GM12878 (cell line): ENCODE results near the gene NKTR. TPM values are rescaled to one million over a fixed set of nuclear protein-coding genes. Genes with fewer than 3 reads are reported as not detected.
A peak's percentile ranks its signal among the peaks of the same experiment; 100 is the strongest.

ENCODE experiments used
- ATAC-seq: fragments of 200-7000 bp; cut with Tn5 transposase; 3 replicates; pipeline ENCODE4 v1.9.1; 2020; ENCODE audit warnings: mild to moderate bottlenecking, moderate library complexity
- BruUV-seq: library from RNA; stranded (reverse); fragments of 400-500 nt; replicated peaks from 2 replicates; lab custom pipeline; 2021; lab: Mats Ljungman, UMichigan
- CTCF ChIA-PET: fragments of 300-600 bp; sonication (Branson Sonifier 250); formaldehyde crosslinking; extraction: SDS; loops from one replicate; lab custom pipeline; 2021; ENCODE audit warnings: inconsistent platforms; lab: Yijun Ruan, JAX
- POLR2A ChIA-PET: fragments of 350-600 bp; formaldehyde crosslinking; extraction: SDS; loops from one replicate; lab custom pipeline; 2021; ENCODE audit warnings: inconsistent platforms; lab: Charles Lee
- RAD21 ChIA-PET: fragments of 300-600 bp; sonication (Branson Sonifier 250); formaldehyde crosslinking; loops from one replicate; lab custom pipeline; 2023; ENCODE audit warnings: antibody characterized with exemption; ENCODE audit not compliant: unreplicated experiment; lab: Charles Lee
- SMC1A ChIA-PET: fragments of 300-600 bp; sonication (Branson Sonifier 250); formaldehyde crosslinking; loops from one replicate; lab custom pipeline; 2023; ENCODE audit not compliant: unreplicated experiment, uncharacterized antibody; lab: Charles Lee
- DNase-seq: peaks from one replicate; pipeline ENCODE4 v3.0.0-alpha.2; 2011; ENCODE audit warnings: low read depth, low spot score
- FAIRE-seq: peaks from 3 replicates; lab custom pipeline; 2011; peaks lifted over from hg19 to GRCh38; lab: Jason Lieb, UNC
- H2AFZ ChIP-seq: 2 replicates; pipeline ENCODE4 v1.6.0; 2011; ENCODE audit warnings: low read depth, low read length, control low read depth; ENCODE audit not compliant: control insufficient read depth
- H3K27ac ChIP-seq: 2 replicates; pipeline ENCODE4 v1.5.1; 2011; ENCODE audit warnings: control low read depth; ENCODE audit not compliant: control insufficient read depth, insufficient read depth
- H3K27me3 ChIP-seq, 2 experiments: replicated peaks in 1 of 2; 2 replicates each; pipeline versions ENCODE4 v1.6.0 to v1.6.1; 2011; ENCODE audit warnings: low read length in 1 of 2; ENCODE audit not compliant: control insufficient read depth in 2 of 2, insufficient read depth in 2 of 2
- H3K36me3 ChIP-seq, 2 experiments: 2 replicates each; pipeline ENCODE4 v1.5.1; 2011; ENCODE audit warnings: low read length in 1 of 2; ENCODE audit not compliant: control insufficient read depth in 2 of 2, insufficient read depth in 2 of 2
- H3K4me1 ChIP-seq: 2 replicates; pipeline ENCODE4 v1.6.1; 2011; ENCODE audit warnings: mild to moderate bottlenecking, low read length, moderate library complexity, mixed read lengths; ENCODE audit not compliant: control insufficient read depth, insufficient read depth
- H3K4me2 ChIP-seq: 2 replicates; pipeline ENCODE4 v1.6.0; 2011; ENCODE audit warnings: control low read depth; ENCODE audit not compliant: control insufficient read depth, insufficient read depth
- H3K4me3 ChIP-seq: fragments of 200-600 bp; sonication (generic); 2 replicates; pipeline ENCODE4 v1.5.1; 2016
- H3K79me2 ChIP-seq: 2 replicates; pipeline ENCODE4 v1.6.0; 2011; ENCODE audit warnings: low read length; ENCODE audit not compliant: control insufficient read depth, insufficient read depth
- H3K9ac ChIP-seq: 2 replicates; pipeline ENCODE4 v1.8.0; 2011; ENCODE audit warnings: low read length, control low read depth, mixed read lengths; ENCODE audit not compliant: control insufficient read depth, insufficient read depth
- H3K9me3 ChIP-seq: replicated peaks from 3 replicates; pipeline ENCODE4 v1.5.1; 2011; ENCODE audit warnings: mild to moderate bottlenecking, low read length; ENCODE audit not compliant: control insufficient read depth, insufficient read depth
- H4K20me1 ChIP-seq: 2 replicates; pipeline ENCODE4 v1.6.0; 2011; ENCODE audit not compliant: control insufficient read depth, insufficient read depth
- CBFB ChIP-seq: IDR thresholded peaks from 2 replicates; pipeline ENCODE4 v1.6.1; 2016; ENCODE audit warnings: antibody characterized with exemption, low read depth
- E4F1 ChIP-seq: fragments of 450-650 bp; IDR thresholded peaks from 2 replicates; pipeline ENCODE4 v1.6.1; 2018; ENCODE audit warnings: borderline replicate concordance, mild to moderate bottlenecking; ENCODE audit not compliant: partially characterized antibody
- GATAD2B ChIP-seq: fragments of 450-650 bp; conservative IDR thresholded peaks from 2 replicates; pipeline ENCODE4 v1.6.1; 2017; ENCODE audit warnings: low read depth, mild to moderate bottlenecking, moderate library complexity
- MTA2 ChIP-seq: fragments of 450-650 bp; IDR thresholded peaks from 2 replicates; pipeline ENCODE4 v1.6.1; 2016; ENCODE audit warnings: low read depth, mild to moderate bottlenecking, moderate library complexity
- NFYB ChIP-seq: IDR thresholded peaks from 2 replicates; pipeline ENCODE4 v1.6.1; 2011; ENCODE audit warnings: low read depth, mild to moderate bottlenecking, low read length, improper control_type of control experiment, moderate library complexity; ENCODE audit not compliant: insufficient read depth
- NR2C1 ChIP-seq: fragments of 450-650 bp; IDR thresholded peaks from 2 replicates; pipeline ENCODE4 v1.6.1; 2017; ENCODE audit warnings: antibody characterized with exemption, mild to moderate bottlenecking, moderate library complexity
- RELB ChIP-seq: fragments of 450-650 bp; IDR thresholded peaks from 2 replicates; pipeline ENCODE4 v1.6.1; 2017; ENCODE audit warnings: low read depth, mild to moderate bottlenecking, moderate library complexity
- SP1 ChIP-seq: IDR thresholded peaks from one replicate; pipeline ENCODE4 v1.6.1; 2011; ENCODE audit warnings: low read depth, low read length
- YY1 ChIP-seq: IDR thresholded peaks from 2 replicates; pipeline ENCODE4 v1.6.1; 2011; ENCODE audit warnings: low read depth, mild to moderate bottlenecking, low read length
- ZBTB40 ChIP-seq: fragments of 450-650 bp; IDR thresholded peaks from 2 replicates; pipeline ENCODE4 v1.6.1; 2016; ENCODE audit warnings: mild to moderate bottlenecking, moderate library complexity, borderline replicate concordance
- ZNF207 ChIP-seq: fragments of 450-650 bp; IDR thresholded peaks from 2 replicates; pipeline ENCODE4 v1.6.1; 2014; ENCODE audit warnings: antibody characterized with exemption, mild to moderate bottlenecking, borderline replicate concordance
- WGBS: methylation state at CpG from one replicate; pipeline ENCODE4 v1.1.6; 2016; ENCODE audit warnings: low lambda C conversion rate; ENCODE audit not compliant: insufficient replicate concordance, insufficient coverage; ENCODE audit errors: missing lambda C conversion rate; 5-methylcytosine and 5-hydroxymethylcytosine counted together
- in situ Hi-C: fragments of 300-500 bp; cut with MboI; formaldehyde crosslinking; loops from 9 replicates; pipeline ENCODE4 v1.14.3; 2018; ENCODE audit warnings: mixed read lengths
- intact Hi-C: fragments of 100-400 bp; cut with micrococcal nuclease; formaldehyde crosslinking; loops from one replicate; pipeline ENCODE4 v1.14.2; 2022; ENCODE audit not compliant: unreplicated experiment
- polyA plus RNA-seq, 11 experiments: library from polyadenylated mRNA; depleted of rRNA in 4 of 11; unstranded in 6 of 11; stranded (reverse) in 5 of 11; fragments of >200 nt; fragmentation: Nextera tagmentation in 4 of 11; fragmentation: Illumina TruSeq in 1 of 11; extraction: Ambion mirVana in 4 of 11; extraction: Trizol in 1 of 11; gene quantifications; 1 replicate in 1 of 11; 2 replicates in 10 of 11; pipeline versions ENCODE4 v1.2.1 to v1.2.3, GENCODE V29; 2011 to 2016; ENCODE audit warnings: inconsistent platforms in 2 of 11, missing spikeins in 2 of 11, low read depth in 1 of 11
- total RNA-seq, 4 experiments: library from RNA; depleted of rRNA in 3 of 4; stranded (reverse); fragments of >200 nt in 3 of 4; fragmentation: Illumina TruSeq in 1 of 4; extraction: Trizol in 1 of 4; gene quantifications; 2 replicates each; pipeline versions ENCODE4 v1.2.1 to v1.2.3, GENCODE V29; 2013 to 2021

Gene NKTR
- total and polyA plus RNA-seq, 10 of the 15 experiments (the other 5 are each of a cell fraction or from before 2014, with no cell fraction given), result 15.3 to 91.9 (median 55.3) TPM

- WGBS, result 14% methylated on average over 6 of the region's 6 CpGs
- ChIA-PET POLR2A (no interaction called here), CTCF (interaction anchor here (1.6 kb wide), 1 partner anchor 17 kb away, joined by 3 read pairs; no protein-coding TSS in a partner anchor), RAD21 (no interaction called here), SMC1A (interaction anchor here (1.3 to 1.7 kb wide), 3 partner anchors 14 to 102 kb away, joined by 3 to 5 read pairs (median 5); no protein-coding TSS in a partner anchor)
- Histone ChIP-seq H3K79me2 (peaks cover 8% of the 10 kb centered on the region), H3K9me3 (no peaks in the 10 kb centered on the region), H2AFZ (no peak overlapping the region), H3K4me1 (peaks cover 17% of the 10 kb centered on the region), H3K27ac (peak overlapping the region; percentile 59), H3K4me3 (no peak overlapping the region), H3K9ac (no peak overlapping the region), H3K27me3 (no peaks in the 10 kb centered on the region), H3K36me3 (peaks cover 9 to 45% of the 10 kb centered on the region in 2 experiments), H3K4me2 (peak overlapping the region; percentile 29; the same call in 1 of the 2 replicates), H4K20me1 (0 out of 2 replicates have a peak, but pooled peaks cover 2% of the 10 kb centered on the region)
- BruUV-seq, result no TSS peak
- DNase-seq (peak; percentile 30), ATAC-seq (peak; percentile 30; the same call in 1 of the 3 replicates), FAIRE-seq (peak; percentile 81)
- in situ Hi-C loops (no loop called here), intact Hi-C loops (no loop called here)
- no peak for TF ChIP-seq RELB
- no peak for TF ChIP-seq MTA2
- no peak for TF ChIP-seq E4F1
- TF ChIP-seq NFYB, result no peak
- TF ChIP-seq CBFB, result no peak
- TF ChIP-seq GATAD2B, result no peak
- TF ChIP-seq ZNF207, result no peak
- no peak for TF ChIP-seq NR2C1
- no peak for TF ChIP-seq SP1
- TF ChIP-seq ZBTB40, result no peak
- TF ChIP-seq YY1, result peak; percentile 68; the same call in 1 of the 2 replicates
These were observed 37.9 kb downstream of the NKTR start for GRCh38 chr3:42638339-42638842.
